Brain microvascular endothelial cell (primary cell): ENCODE measurements around the gene NANOS2.

ENCODE experiments used
- DNase-seq: peaks from one replicate; pipeline ENCODE4 v3.0.0-alpha.2; 2020
- H3K27ac ChIP-seq: fragments of 250-450 bp; sonication (Bioruptor Pico); 2 replicates; pipeline ENCODE4 v1.5.1; 2020; ENCODE audit warnings: mild to moderate bottlenecking, moderate library complexity
- H3K27me3 ChIP-seq: fragments of 250-450 bp; sonication (Bioruptor Pico); replicated peaks from 2 replicates; pipeline ENCODE4 v1.5.1; 2020; ENCODE audit warnings: mild to moderate bottlenecking
- H3K36me3 ChIP-seq: fragments of 250-450 bp; sonication (Bioruptor Pico); replicated peaks from 2 replicates; pipeline ENCODE4 v1.5.1; 2020; ENCODE audit warnings: mild to moderate bottlenecking
- H3K4me3 ChIP-seq: 2 replicates; pipeline ENCODE4 v1.5.1; 2011; ENCODE audit warnings: low read depth, mild to moderate bottlenecking, control low read depth, low read length, moderate library complexity
- in situ Hi-C: cut with HindIII; loops from 2 replicates; pipeline ENCODE4 v1.10.0; 2017; ENCODE audit warnings: low sequenced_read_pairs, low pct_ligation_motif_present
- TF ChIP-seq, protein P1 (sequence below): IDR thresholded peaks from 2 replicates; pipeline ENCODE4 v1.5.1; 2011; ENCODE audit warnings: low read depth, mild to moderate bottlenecking, moderate library complexity, low read length, control low read depth, inconsistent platforms; ENCODE audit errors: missing control alignments

Gene NANOS2

DNA sequence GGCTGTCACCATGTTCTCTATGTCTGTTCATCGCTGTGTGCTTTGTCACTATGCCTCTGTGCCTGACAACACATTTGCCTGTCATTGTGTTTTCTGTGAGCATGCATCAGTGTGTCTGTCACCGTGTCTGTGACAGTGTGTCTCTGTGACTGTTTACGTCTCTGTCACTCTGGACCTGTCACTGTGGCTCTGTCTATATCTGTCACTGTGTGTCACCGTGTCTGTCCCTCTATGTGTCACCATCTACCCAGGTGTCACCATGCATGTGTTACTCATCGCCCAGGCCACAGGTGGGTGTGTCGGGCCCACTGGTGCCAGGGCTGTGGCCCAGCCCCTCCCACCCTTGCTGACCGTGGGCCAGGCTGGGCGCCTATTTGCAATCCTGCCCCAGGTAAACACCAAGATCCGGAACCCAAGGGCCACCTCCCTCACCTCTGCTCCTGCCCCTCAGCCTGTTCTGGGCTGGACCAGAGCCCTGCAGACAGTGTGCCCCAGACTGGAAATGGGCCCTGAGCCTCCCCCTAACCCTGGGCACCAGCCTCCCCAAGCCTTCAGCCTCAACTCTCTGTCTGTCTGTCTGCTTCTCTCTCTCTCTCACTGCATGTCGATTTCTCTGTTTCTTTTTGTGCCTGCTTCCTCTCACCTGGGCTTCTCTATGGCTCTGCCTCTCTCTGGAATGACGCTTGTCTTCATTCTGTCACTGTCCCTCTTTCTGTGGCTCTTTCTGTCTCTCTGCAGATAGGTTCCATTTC, 36.4 kb downstream of the NANOS2 start:
- in situ Hi-C loops: no loop called here
- no peak overlapping the region for H3K27ac ChIP-seq
- DNase-seq: no peak
- no peak overlapping the region for H3K4me3 ChIP-seq
- H3K27me3 ChIP-seq: no peaks in the 10 kb centered on the region
- TF ChIP-seq, protein P1, sequence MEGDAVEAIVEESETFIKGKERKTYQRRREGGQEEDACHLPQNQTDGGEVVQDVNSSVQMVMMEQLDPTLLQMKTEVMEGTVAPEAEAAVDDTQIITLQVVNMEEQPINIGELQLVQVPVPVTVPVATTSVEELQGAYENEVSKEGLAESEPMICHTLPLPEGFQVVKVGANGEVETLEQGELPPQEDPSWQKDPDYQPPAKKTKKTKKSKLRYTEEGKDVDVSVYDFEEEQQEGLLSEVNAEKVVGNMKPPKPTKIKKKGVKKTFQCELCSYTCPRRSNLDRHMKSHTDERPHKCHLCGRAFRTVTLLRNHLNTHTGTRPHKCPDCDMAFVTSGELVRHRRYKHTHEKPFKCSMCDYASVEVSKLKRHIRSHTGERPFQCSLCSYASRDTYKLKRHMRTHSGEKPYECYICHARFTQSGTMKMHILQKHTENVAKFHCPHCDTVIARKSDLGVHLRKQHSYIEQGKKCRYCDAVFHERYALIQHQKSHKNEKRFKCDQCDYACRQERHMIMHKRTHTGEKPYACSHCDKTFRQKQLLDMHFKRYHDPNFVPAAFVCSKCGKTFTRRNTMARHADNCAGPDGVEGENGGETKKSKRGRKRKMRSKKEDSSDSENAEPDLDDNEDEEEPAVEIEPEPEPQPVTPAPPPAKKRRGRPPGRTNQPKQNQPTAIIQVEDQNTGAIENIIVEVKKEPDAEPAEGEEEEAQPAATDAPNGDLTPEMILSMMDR: no peak
- no peaks in the 10 kb centered on the region for H3K36me3 ChIP-seq

DNA sequence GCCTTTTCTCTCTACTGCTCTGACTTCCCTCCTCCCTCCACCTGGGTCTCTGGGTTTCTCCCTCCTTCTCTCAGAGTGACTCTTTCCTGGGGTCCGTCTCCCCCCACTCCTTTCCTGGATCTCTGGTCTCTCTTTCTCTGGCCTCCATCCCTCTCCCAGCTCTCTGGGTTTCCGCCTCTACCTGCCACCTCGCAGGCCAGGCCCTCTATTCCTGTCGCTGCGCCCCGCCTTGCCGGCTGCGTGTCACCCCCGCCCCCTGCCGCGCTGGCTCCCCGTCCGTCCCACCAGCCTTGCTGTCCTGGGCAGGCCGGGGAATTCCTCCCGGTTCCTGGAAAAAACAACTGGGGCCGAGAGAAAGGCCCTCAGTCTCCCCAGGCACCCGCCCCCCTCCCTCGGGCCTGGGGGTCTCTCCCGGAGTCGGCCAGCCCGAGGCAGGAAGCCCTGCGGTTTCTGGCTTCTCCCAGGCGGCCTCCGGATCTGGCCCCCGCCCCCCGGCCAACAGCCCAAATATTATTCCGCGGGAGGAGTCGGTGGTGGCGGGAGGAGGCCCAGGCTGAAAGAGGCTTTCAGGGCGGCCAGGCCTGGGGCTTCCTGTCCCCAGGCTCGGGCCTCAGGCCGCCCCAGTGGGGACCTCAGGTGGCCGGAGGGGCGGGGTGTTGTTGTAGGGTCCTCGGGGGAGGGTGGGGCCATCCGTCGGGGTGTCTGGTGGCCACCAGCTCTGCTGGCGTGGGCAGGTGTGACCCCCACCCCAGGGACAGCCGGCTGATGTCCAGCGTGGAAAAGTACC, 38.0 kb downstream of the NANOS2 start:
- in situ Hi-C loops: no loop called here
- H3K27ac ChIP-seq: peak overlapping the region; percentile 9
- TF ChIP-seq, protein P1: no peak
- no peaks in the 10 kb centered on the region for H3K27me3 ChIP-seq
- DNase-seq: peak; percentile 24
- peak overlapping the region; percentile 20 for H3K4me3 ChIP-seq
- H3K36me3 ChIP-seq: no peaks in the 10 kb centered on the region

DNA sequence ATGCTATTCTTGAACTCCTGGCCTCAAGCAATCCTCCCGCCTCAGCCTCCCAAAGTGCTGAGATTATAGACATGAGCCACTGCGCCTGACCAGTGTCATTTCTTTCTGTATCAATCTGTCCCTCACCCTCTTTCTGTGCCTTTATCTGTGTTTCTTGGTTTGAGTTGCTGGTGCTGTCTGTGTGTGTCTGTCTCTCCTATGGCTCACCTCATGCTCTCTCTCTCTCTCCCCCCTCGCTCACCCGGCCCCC, 38.5 kb downstream of the NANOS2 start:
- H3K27ac ChIP-seq: no peak overlapping the region
- no peak overlapping the region for H3K4me3 ChIP-seq
- no peaks in the 10 kb centered on the region for H3K27me3 ChIP-seq
- no peaks in the 10 kb centered on the region for H3K36me3 ChIP-seq
- in situ Hi-C loops: no loop called here
- no peak for DNase-seq
- TF ChIP-seq, protein P1: no peak

DNA sequence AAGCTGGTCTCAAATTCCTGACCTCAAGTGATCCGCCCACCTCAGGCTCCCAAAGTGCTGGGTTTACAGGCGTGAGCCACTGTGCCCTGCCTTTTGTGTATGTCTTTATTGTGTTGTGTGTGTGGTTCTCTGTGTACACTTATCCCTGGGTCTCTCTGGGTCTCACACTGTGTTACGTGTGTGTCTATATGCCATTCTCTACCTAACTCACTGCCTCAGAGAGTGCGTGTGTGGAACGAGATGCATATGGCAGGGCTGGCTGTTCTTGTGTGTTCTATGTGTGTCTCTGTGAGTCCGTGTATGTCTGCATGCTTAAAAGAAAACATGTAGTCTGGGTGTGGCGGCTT, 40.0 kb downstream of the NANOS2 start:
- DNase-seq: no peak
- TF ChIP-seq, protein P1: no peak
- in situ Hi-C loops: no loop called here
- no peak overlapping the region for H3K27ac ChIP-seq
- no peak overlapping the region for H3K4me3 ChIP-seq
- no peaks in the 10 kb centered on the region for H3K36me3 ChIP-seq
- no peaks in the 10 kb centered on the region for H3K27me3 ChIP-seq

DNA sequence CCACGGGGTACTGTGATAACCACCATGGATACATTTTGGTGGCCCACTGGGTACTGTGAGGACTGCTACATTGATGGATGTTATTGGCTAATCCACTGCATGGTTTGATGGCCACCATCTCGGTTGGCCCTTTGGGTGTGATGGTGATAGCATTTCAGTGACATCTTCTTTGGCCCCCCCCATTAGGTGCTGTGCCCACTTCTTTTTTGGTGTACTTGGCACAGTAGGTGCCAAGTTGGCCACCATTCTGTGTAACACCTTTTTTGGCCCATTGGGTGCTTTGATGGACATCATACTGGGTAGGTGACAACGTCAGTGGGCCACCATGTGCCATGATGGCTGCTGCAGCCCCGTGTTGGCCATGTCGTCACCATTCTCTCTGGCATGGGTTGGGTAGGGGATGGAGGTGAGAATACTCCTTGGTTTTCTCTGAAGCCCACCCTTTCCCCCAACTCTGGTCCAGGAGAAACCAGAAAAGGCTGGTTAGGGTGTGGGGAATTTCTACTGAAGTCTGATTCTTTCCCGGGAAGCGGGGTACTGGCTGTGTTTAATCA, 41.3 kb downstream of the NANOS2 start:
- in situ Hi-C loops: no loop called here
- no peak overlapping the region for H3K4me3 ChIP-seq
- TF ChIP-seq, protein P1: no peak
- DNase-seq: no peak
- no peaks in the 10 kb centered on the region for H3K36me3 ChIP-seq
- H3K27ac ChIP-seq: no peak overlapping the region
- H3K27me3 ChIP-seq: no peaks in the 10 kb centered on the region
